NOMO-1 (cell line): ENCODE data around the gene HIVEP3.
A peak's percentile ranks its signal among the peaks of the same experiment; 100 is the strongest.

Experiments used
- DNase-seq, 2 experiments: peaks; one replicate each; lab custom pipeline; 2025; ENCODE audit not compliant: unreplicated experiment in 2 of 2; lab: John Stamatoyannopoulos, UW

Gene HIVEP3

DNA sequence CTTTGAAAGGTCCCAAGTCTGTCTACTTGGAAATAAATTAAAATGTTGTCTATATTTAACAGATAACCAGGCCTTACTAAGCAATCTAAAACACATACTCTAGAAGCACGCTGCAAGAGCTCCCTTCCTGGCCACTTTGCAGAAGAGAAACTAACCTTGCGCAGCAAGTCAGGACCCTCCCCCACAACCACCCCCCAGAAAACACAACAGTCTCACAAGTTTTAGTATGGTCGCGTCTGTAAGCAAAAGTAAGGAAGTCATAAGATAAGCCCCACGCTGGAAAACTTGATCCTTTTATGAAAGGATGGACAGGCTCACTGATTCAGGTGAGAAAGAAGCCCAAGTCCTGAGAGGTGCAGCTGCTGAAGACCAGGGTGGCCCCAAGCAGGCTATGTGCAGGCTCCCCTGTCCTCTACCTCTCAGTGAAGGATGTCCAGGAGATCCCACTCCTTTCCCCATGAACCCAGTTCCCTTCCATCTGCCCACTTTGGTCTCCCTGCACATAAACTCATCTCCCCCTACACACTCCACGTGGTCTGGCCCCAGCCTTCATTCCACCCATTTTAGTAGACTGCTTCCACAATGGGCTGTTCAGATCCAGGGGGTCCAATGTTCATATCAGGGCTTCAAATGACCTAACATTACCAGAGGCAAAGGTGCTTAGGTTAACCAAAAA, 23.8 kb downstream of the HIVEP3 start:
- DNase-seq, result peak; percentile 26 to 61

DNA sequence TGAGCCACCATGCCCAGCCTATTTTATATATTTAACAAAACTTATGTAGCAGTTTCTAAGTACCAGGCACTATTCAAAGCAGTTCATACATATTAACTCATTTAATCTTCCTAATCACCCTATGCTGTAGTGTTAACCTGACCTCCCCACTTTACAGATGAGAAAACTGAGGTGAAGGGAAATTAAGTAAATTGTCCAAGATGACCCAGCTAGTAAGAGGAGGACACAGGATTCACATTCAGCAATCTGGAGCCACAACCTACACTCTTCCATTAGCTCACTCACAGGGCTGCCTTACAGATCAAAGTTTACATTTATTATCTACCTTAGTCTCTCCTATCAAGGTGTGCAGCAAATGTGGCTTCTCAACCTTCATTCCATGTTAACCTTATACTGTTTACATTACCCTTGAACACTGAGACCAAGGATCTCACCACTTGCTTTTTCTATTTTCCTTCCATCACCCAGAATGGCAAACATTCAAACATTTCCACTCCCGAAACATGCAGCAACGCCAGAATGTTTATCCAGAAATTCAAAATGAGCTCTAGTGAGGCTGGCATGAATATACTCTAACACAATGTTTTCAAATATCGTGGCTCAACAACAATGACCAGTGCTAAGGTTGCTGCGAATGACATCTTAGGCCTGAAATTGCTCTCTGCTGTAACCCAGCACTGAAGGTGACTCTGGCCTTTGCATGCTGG, 24.5 kb downstream of the HIVEP3 start:
- DNase-seq, result no peak

DNA sequence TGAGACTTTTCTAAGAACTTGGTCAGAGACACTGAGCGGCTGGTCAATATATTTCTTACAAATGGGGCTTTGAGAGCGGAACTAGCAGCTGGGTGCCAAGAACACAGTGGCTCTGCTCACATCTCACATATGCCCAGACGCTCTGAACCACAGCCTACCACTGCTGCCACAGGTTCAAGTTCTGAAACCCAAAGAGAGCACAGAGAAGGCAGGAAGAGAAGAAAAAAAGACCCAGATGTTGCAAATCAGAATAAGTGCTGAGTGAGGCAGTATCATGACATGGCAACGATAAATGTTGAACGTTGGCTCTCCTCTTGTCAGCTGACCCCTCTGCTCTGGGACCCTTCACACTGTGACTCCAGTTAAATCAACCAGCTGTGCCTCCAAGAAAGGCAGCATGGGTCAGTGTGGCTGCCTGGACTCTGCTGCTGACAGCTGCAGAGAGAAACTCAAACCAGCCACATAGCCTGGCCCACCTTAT, 26.4 kb downstream of the HIVEP3 start:
- no peak for DNase-seq

DNA sequence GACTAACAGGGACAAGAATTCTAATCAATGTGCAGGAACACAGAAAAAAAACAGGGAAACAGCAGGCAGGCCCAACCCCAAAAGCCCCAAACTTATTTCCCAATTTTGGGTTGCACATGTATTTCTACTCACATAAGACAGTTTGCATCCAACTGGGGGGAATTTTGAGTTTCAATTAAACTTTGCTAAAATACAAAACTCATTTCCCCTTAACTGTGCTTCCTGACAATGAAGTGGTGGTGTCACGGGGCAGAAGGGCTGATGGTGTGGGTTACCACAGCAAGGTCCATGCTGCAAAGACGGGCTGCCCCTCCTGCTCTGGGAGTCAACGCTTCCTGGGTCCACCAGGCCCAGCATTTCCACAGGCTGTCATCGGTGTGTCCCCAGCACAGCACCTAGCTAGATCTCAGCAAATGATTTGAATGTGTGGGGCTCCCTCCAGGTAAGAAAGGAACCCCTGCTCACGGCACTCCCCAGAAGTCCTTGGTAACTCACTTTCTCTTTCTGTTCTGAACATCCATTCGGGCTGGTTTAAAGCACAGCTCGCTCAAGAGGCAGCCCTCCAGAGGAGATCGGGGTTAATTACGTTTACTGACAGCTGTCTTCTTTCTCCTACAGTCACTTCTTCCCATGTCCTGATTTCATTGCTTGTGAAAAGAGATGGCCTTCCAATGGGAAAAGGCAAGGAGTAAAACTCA, 27.4 kb downstream of the HIVEP3 start:
- DNase-seq, result peak; percentile 20 to 70

DNA sequence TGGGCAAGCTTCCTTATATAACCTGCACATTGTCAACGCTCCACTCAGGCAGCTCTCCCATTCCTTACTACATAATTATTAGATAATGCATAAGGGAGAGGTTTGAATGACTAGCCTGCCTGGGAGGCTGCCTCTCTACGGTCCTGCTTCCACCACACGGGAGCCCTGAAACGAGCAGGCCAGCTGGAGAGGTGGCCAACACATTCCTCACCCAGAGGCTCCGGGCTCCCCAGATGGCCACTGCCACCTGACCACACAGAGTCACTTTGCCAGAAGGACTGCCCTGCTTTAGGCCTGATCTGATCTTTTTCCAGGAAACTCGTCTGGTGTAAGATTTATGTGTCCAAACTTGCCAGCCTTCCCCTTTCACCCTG, 27.9 kb downstream of the HIVEP3 start:
- no peak for DNase-seq

DNA sequence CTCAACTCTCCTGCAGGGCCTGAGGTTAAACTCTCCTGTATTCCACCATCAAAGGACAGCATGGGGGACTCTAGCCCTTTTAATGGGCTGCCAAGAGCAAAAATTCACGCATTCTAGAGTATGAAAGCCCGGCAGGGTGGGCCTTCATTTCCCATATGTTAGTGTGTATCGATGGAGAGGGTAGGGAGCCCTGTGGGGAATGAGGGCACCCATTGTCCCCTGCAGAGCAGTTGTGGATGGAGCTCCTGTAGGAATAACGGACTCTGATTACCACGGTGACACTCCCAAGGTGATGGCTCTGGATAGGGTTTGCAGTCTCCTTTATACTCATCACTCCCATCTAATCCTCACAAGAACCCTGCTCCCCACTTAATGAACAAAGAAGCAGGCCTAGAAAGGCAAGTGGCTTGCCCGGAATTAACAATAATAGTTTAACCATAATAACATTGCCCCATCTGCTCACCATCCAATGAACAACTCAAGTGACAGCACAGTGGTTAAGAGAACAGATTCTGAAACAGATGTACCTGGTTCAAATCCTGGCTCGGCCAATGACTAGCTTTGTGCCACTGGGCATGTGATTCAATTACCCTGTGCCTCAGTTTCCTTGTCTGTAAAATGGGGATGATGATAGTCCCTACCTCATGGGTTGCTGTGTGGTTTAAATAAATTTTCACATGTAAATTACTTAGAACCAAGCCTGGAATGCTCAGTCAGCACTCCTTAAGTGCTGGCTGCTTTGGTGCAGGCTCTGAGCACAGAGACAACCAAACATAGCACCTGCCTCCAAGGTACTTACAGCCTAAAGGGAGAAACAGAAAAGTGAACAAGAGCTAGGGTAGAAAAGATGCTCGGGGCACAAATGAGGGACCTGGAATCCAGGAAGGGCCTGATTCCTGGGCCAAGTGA, 29.0 kb downstream of the HIVEP3 start:
- DNase-seq, result no peak

DNA sequence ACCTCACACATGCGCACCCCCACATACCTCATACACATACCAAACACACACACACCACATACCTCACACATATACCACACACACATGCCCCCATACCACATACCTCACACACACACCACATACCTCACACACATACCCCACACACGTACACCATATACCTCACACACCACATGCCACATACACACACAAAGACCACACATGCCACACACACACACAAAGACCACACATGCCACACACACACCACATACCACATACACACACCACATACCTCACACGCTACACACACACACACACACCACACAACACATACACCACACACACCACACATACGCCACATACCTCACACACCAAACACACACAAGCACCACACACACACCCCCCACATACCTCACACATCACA, 30.0 kb downstream of the HIVEP3 start:
- DNase-seq, result no peak

DNA sequence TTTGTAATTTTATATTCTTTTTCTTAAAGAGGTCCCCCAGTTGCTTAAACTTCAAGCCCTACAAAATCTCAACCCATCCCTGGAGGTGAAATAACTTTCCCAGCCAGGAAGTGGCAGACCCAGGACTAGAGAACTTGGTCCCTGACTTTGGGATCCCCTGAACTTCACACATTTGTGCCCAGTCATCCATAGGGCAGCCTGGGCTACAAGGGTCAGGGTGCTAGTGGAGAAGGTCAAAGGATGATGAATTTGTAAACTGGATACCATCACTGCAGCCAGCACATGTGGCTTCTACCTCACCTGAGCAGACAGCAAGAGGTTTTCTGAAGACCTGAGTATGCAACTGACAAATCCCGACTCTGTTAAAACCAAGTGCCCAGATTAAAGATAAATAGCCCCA, 31.4 kb downstream of the HIVEP3 start:
- no peak for DNase-seq

DNA sequence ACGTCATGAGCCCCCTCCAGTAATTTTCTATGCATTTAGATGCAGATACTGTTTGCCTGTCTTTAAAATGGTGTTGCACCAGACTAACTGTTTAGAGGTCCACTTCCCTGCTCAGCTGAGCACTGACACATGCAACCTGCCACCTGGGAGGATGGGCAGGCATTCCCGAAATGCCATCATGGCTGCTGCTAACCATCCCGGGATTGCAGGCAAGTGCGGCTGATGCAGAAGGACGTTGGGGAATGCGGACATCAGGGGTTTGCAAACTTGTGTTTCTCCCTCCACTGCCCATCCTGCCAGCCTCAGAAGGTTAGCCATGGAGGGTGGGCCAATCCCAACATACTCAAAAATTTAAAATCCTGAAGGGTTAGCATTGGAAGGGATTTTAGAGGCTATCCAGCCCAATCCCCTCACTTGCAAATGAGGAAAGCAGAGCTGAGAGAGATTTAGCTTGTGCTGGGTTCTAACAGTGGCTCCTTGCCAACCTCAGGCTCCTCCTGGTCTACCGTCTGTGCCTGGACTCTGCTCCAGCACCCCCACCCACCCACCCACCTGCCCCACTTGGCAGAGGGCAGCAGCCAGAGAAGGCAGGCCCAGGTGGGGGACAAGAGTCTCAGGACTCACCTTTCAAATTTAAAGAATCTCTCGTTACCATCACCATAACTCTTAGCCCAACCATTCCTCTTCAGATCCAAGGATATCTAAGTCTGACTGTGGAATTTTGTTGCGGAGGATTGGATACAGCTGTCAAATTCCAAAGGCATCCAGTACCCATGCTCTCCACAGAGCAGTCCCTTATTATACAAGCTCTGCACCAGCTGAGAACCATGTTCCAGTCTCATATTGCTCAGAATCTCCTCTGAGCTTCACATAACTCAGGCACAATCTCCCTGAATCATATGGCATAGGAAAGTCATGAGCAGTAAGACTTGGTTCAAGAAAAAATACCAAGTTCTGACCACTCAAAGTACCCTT, 34.2 kb downstream of the HIVEP3 start:
- no peak for DNase-seq

DNA sequence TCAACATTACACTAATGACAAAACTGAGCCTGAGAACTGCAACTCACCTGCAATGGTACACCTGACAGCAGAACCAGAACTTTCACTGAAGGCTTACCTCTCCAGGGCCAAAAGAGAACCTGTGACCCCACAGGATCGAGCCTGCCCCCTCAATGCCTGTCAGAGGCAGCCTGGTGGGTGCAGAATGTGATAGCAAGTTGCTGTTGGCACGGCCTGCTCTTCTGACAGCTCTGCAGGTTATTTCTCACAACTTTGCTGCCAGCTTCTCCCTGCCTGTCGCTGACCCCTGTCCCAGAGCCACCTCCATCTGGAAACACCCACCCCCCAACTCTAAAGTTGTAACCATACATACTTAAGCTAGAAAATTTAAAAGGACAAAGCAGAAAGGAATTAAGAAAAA, 35.2 kb downstream of the HIVEP3 start:
- DNase-seq, result no peak

DNA sequence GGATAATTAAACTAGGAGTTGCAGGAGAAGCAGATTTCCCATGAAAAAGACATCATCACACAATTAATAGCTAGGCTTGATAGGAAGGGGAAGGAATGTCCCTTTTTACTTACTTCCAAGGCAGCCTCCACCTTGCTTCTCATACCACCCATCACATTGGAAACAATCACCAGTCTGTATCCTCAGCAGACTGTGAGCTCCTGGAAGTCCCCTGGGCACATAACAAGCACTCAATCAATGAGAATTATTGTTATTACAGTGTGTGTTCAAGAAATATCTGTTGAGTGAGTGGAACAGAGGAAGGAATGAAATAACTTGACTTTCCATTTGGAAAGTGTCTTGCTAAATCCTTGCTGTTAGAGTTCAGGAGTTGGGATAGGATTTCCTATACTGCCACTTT, 36.2 kb downstream of the HIVEP3 start:
- no peak for DNase-seq

DNA sequence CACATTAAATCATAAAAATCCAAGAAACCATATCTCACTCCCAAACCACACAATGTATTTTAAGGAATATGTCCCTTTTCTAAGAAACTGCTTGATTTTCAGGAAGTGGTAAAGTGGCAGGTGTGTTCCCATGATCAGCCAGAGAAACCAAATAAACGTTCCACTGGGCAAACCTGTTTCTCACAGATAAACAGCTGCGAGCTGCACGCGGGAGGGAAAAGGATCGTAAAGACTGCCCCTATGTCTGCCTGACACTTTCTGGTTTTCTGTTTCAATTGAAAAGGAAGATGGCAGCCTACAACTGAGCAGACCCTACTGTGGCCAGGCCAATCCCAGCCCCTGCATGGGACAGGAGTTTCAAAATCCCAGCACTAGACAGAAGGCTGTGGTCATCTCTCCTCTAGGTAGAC, 36.6 kb downstream of the HIVEP3 start:
- DNase-seq, result no peak

DNA sequence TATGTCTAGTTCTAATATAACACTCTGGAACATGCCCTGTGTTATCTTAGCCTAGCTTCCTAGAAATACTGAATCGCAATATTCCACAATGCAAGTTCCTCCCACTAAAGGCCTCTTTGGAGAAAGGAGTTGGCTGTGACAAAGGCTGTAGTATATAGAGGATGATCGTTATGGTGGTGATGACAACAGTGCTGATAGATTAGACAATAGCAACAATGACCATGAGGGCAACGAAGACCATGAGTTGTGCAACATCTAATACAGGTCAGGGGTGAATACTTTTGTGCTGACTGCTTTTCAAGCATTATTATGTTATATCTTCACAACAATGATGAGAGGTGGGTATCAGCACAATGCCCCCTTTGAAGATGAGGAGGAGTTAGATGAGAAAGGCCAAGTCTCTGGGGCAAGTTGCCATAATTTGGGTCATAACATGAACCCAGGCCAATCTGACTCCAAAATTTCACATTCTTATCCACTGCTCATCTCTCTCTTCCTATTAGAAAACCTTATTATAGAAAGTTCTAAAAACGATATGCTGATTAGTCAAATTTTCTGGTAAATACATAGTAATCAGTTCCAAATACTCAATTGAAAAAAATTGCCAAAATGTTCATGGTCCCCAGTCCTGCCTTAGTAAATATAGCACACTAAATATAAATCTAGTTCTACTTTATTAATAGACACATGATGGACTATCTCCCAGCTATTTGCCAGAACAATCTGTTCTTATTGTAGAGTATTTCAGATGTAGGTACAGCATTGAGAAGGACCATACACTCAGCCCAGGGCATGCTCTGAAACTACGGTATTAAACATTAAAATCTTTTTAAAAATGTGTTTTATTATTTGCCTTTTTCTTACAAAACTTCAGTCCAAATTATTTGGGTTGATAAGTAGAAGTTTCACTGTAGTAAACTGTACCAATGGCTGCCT, 37.5 kb downstream of the HIVEP3 start:
- no peak for DNase-seq

DNA sequence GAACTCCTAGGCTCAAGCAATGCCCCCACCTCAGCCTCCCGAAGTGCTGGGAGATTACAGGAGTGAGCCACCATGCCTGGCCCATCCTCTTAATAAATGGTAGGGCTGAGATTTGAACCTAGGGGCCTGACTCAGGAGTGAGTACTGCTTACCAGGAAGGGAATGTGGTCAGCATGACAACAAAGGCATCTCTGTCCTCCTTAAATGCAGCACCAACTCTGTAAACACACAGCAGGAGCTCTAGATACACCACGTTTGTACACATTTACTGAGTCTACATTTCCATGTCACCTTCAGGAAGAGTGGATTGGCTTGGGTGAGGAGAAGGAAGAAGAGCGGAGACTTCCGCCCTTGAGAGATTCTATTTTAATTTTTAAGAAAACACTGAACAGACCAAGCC, 38.5 kb downstream of the HIVEP3 start:
- DNase-seq, result no peak

DNA sequence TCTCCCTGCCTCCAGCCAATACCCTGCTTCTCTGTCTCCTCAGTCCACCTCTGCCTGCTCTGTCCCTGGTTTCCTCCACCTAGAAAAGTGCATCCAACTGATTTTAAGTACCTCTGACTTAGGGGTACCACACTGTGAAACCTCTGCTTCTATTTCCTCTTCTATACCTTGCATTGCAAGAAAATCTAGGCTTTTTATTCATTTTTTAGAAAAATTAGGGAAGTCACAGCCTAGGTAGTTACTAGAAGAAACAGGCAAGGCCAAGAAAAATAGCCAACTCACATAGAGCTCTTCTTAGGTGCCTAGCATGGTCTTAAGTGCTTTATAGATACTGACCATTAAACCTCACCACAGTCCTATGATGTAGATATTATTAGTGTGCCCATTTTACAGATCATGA, 39.1 kb downstream of the HIVEP3 start:
- no peak for DNase-seq

DNA sequence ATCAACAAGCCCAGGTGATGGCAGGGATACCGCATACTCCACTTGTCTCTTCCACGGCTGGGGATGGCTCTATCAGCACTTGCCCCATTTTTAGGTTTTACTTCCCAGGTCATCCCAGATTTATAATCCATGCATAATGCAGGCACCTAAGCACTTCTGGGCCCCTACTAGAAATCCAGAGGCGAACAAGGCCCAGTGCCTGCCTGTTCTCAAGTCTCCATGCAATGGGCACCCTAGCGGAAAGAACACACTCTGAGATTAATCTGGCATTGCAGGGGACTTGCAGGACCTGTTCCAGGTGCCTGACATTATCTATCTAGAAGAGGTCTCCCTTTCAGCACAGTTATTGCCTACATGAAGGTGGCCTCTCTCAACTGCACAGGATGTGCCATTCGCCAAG, 39.8 kb downstream of the HIVEP3 start:
- DNase-seq, result no peak

DNA sequence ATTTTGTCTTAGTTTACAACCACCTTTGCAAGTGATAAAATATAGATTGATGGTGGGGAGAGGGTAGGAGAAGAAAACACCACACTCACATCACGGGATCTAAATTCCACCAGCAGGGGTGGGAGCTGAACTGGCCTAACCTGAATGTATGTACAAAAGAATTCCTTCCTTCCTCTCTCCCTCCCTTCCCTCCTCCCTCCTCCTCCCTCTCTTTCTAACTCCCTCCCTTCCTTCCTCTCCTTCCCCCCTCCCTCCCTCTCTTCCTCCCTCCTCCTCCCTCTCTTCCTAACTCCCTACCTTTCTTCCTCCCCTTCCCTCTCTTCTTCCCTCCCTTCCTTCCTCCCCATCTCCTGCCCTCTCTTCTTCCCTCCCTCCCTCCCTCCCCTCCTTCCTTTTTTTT, 40.2 kb downstream of the HIVEP3 start:
- no peak for DNase-seq

DNA sequence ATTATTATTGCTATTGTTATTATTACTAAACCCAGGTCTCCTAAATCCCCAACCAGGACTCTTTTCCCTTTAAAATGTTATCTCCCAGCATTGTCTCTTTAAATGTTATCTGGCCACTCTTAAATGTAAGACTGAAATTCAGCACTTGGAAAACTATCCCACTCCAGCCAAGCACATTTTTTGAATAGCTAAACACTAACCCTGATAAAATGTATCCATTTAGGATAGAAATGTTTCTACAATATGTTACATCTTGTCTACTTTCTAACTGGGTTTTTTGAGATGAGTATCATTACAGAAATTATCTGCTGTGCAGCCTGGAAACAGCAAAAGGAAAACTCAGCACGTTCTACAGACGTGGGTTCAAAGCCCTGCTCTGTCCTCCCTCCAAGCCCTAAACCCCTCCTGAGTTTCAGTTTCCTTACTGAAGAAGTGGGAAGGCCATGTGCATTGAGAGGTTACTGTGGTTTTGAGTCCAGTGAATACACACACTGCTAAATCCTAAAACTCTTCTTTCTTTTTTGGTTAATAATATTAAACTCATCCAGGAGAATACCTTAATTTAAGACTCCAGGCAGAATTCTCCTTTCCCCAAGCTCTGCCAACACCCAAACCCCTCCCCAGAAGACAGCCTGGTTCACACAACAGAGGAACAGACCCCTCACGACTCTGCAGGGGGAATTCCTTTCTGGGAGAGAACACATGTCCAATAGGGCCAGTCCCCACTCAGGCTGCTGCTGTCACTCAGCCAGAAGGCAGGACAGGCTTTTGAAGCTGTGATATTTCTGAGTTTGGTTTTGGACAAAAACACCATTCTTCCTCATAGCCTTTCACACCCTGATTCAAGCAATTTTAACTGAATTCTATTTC, 41.9 kb downstream of the HIVEP3 start:
- no peak for DNase-seq
